Hippocampal formation (tissue), 2 donors: ENCODE data around the gene RELA.

Source experiments
- DNase-seq, 2 donors: peaks; one replicate each; lab custom pipeline; 2025; lab: John Stamatoyannopoulos, UW

Gene RELA

GRCh38 chr11:65633390-65634108 lies 29.2 kb downstream of the RELA start:
- no peak for DNase-seq

- DNase-seq, result no peak
Measured at GRCh38 chr11:65630215-65630614, 32.5 kb downstream of the RELA start.

GRCh38 chr11:65629579-65629978 lies 33.1 kb downstream of the RELA start:
- no peak for DNase-seq

- DNase-seq, result no peak
Measured at GRCh38 chr11:65627202-65627601, 35.5 kb downstream of the RELA start.

DNA sequence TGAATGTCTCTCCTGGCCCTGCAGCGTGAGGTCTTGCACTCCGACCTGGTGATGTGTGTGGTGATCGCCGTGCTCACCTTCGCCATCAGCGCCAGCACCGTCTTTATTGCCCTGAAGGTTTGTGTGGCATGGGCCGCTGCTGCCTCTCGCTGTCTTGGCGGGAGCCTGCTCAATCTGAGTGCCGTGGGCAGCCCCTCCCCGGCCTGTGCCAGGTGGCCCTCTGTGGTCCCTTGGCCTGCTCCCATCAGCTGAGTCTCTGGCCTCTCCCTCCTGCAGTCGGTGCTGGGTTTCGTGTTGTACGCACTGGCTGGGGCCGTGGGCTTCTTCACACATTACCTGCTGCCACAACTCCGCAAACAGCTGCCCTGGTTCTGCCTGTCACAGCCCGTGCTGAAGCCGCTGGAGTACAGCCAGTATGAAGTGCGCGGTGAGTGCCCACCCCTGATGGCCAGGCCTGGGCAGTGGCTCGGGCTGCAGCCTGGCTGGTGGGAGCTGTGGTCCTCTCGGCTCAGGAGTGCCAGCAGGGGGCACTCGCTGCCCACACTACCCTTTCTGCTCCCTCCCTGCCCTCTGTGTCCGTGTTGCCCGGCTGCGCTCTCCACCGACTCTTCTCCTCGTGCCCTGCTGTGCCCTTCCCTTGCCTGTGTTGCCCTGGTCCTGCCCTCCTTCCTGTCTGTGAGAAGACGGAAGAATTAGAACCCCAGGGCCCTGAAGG lies 36.9 kb downstream of the RELA start:
- peak; percentile 56 to 63 for DNase-seq

DNA sequence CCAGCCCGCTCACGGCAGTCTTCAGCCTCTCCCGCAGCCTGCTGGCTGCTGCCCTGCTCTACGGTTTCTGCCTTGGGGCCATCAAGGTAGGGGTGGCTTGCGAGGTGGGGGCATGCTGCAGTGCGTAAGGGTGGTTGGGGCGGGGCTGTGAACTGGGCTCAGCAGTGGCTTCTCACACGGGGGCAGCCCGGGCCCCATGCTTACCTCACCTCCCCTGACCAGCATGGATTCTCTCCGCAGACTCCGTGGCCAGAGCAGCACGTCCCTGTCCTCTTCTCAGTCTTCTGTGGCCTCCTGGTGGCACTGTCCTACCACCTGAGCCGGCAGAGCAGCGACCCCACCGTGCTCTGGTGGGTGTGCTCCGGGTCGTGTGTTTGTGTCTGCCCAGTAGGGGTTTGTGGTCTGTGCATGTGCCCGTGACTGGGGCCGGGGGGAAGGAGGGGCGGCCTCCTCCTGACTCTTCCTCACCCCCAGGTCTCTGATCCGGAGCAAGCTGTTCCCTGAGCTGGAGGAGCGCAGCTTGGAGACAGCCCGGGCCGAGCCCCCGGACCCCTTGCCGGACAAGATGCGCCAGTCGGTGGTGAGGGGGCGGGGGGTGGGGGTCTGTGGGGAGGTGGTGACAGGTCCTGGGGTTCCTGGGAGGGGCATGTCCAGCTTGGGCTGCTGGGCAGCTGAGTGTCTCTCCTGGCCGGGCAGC lies 37.6 kb downstream of the RELA start:
- DNase-seq, result no peak

DNA sequence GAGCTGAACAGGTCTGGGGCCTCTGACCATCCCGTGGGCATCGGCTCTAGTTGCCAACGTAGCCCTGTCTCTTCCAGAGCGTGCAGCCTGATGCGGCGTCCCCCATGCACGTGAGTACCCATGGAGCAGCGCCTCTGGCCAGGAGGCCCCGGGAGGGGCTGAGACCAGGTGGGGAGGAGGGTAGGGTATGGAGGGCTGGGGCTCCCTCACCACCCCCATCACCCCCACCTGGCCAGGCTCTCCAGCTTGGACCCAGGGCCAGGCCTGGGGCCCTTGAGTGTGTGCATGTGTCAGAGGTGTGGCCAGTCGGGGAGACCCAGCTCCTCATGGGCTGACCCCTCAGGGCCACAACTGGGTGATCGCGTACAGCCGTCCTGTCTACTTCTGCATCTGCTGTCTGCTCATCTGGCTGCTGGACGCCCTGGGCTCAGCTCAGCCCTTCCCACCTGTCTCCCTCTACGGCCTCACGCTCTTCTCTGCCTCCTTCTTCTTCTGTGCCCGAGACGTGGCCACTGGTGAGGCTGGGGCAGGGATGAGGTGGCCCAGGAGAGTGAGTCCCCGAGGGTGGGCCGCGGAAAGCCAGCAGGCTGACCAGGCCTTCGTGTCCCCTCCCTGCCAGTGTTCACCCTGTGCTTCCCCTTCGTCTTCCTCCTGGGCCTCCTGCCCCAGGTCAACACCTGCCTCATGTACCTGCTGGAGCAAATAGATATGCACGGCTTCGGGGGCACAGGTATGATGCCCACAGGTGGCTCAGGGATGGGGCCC lies 38.7 kb downstream of the RELA start:
- DNase-seq, result no peak

DNA sequence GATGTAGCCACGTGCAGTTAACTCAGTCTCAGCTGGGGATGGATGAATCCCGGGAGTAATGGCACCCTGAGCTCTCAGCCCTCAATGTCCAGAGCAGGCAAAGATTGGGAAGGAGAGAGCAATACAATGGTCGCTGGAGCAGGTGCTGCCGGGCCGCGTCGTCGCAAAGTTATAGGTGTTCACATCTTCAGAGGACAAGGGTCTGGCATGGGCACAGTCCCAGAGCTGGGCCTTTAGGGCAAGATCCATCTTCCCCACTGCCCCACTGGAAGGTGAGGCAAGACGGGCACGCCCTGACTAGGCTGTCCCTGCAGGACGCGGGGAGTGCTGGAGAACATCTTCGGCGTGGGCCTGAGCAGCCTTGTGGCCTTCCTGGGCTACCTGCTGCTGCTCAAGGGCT lies 39.5 kb downstream of the RELA start:
- DNase-seq, result no peak

DNA sequence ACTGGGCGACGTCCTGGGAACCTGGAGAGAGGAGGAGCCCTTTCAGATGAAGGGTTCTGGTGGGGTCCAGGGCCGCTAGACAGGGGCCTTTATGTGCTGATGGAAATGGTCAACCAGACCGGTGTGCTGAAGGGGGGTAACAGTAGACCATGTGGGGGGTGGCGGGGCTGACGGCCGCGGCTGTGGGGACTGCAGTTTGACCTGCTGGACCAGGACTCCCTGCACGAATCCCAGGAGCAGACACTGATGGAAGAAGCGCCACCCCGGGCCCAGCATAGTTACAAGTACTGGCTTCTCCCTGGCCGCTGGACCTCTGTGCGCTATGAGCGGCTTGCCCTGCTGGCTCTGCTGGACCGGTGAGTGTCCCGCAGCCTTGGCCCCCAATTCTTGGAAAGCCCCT lies 40.7 kb downstream of the RELA start:
- no peak for DNase-seq

DNA sequence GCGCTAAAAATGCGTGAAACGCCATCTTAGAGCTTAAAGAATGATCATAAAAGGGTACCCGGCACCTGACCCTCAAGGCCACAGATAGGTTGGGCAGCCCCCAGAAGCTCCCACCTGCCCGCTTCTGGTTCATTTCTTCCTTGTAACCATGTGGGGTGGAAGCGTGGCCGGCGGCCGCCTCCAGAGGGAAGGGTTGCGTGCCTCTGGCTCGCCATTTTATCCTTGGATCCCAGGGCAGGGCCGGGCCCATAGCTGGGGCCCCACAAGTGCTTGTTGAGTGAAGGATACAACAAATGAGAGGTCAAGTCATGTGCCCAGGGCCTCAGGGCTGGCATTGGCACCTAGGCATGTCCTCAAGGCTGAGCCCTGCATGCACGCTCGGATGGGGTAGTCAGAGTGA lies 41.3 kb downstream of the RELA start:
- DNase-seq, result no peak

DNA sequence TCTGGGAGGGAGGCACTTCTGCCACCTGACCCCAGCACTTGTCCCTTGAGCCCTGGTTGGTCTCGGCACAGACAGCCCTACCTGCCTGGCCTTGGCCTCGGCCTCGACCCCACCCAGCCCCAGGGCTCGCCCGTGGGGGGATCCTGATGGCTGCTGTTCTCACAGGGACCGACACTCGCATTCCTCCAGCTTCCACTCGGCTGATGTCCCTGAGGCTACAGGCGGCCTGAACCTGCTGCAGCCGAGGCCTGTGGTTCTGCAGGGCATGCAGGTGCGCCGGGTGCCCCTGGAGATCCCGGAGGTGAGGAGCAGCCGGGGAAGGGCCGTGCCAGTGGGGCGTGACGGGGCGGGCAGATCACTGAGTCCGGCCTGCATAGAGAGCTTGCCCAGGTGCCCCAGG lies 42.0 kb downstream of the RELA start:
- no peak for DNase-seq

DNA sequence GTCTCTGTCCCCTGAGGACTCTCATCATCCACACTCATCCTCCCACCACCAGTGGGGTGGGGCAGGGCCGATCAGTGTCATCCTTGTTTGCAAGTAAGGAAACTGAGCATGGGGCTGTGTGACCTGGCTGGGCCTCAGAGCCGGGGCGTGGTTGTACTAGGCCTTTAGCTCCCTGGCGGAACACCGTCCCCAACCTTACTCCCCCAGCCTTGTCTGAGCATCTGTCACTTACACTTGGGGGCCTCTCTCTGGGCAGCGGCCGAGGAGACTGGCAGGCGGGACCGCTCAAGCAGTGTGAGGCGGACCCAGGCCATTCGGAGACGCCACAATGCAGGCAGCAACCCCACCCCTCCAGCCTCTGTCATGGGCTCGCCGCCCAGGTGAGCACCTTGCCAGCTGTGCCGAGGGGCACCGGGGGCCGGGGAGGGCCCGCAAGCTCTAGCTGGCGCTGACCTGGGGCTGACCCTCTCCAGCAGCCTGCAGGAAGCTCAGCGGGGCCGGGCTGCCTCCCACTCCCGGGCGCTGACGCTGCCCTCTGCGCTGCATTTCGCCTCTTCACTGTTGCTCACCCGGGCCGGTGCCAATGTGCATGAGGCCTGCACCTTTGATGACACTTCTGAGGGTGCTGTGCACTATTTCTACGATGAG lies 43.3 kb downstream of the RELA start:
- DNase-seq, result no peak

DNA sequence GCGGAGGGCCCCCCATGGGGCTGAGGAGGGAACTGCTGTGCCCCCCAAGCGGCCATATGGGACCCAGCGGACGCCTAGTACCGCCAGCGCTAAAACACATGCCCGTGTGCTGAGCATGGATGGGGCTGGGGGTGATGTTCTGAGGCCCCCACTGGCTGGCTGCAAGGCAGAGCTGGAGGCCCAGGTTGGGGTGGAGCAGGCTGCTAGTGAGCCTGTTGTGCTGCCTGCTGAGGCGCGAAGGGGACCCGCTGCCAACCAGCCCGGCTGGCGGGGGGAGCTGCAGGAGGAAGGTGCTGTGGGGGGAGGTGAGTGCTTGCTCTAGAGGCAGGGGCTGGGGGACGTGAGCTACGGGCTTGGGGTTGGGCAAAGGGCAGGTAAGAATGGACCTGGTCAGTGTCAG lies 44.0 kb downstream of the RELA start:
- DNase-seq, result no peak

GRCh38 chr11:65617990-65618751 lies 44.5 kb downstream of the RELA start:
- DNase-seq, result no peak

- DNase-seq, result no peak
Measured at GRCh38 chr11:65617136-65617850, 45.4 kb downstream of the RELA start.

- no peak for DNase-seq
Measured at GRCh38 chr11:65616575-65617001, 46.1 kb downstream of the RELA start.

DNA sequence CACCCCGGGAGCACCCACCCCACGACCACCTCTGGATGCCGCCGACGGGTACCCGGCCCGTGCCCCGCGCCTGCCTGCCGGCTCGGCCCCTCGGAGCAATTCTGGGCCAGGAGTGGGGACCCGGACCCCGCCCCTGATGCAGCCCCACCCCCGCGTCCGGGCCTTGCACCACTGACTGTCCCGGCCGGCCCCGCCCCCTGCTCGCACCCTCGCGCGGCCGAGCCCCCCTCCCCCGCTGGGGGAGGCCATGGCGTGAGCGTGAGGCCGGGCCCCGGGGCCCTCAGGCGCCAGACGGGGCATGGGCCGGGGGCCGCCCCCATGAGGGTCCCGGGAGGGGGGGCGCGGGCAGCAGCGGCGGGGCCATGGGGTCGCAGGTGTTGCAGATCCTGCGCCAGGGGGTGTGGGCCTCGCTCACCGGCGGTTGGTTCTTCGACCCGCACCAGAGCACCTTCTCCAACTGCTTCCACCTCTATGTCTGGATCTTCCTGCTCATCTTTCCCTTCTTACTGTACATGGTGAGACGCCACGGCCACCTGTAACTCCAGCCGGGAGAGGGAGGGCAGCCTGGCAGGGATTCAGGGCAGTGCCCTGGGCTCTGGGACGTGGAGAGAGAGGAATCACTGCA lies 46.7 kb downstream of the RELA start:
- DNase-seq, result no peak

- peak; percentile 99 to 100 for DNase-seq
Measured at GRCh38 chr11:65615229-65615949, 47.3 kb downstream of the RELA start, which contains the start of gene PCNX3. Gene PCNX3 (plus strand): TSS chr11:65615776. CDS start chr11:65616312, 536 bp downstream.
